GM21447 (cell line): Measurements from ENCODE around the gene ATRX.
"Not testable (repeated sequence)": the region's sequence is repeated elsewhere in the genome, so short reads cannot be mapped to it uniquely, and the experiment has no call there.

Experiments used
- ATAC-seq: cut with Tn5 transposase; IDR thresholded peaks from one replicate; pipeline ENCODE4 v1.9.1; 2021; ENCODE audit not compliant: unreplicated experiment

Gene ATRX

GRCh38 chrX:77742788-77743476 is 43.1 kb downstream of the ATRX start:
- no peak for ATAC-seq

GRCh38 chrX:77740376-77740905 is 45.6 kb downstream of the ATRX start:
- ATAC-seq: no peak

- no peak for ATAC-seq
These were observed 52.7 kb downstream of the ATRX start for GRCh38 chrX:77733342-77733741.

- ATAC-seq: no peak
These were observed 54.1 kb downstream of the ATRX start for GRCh38 chrX:77731821-77732419.

- not testable (repeated sequence) for ATAC-seq
These were observed 59.9 kb downstream of the ATRX start for GRCh38 chrX:77726095-77726494.

GRCh38 chrX:77723681-77724080 is 62.3 kb downstream of the ATRX start:
- ATAC-seq: no peak

GRCh38 chrX:77719388-77719787 is 66.6 kb downstream of the ATRX start:
- no peak for ATAC-seq

- no peak for ATAC-seq
These were observed 81.1 kb downstream of the ATRX start for GRCh38 chrX:77704881-77705280.

GRCh38 chrX:77698242-77698641 is 87.8 kb downstream of the ATRX start:
- no peak for ATAC-seq

- no peak for ATAC-seq
These were observed 91.5 kb downstream of the ATRX start for GRCh38 chrX:77694491-77694890.

GRCh38 chrX:77693594-77693993 is 92.4 kb downstream of the ATRX start:
- peak; percentile 77 for ATAC-seq

GRCh38 chrX:77691916-77692315 is 94.1 kb downstream of the ATRX start:
- ATAC-seq: no peak

- ATAC-seq: no peak
These were observed 96.6 kb downstream of the ATRX start for GRCh38 chrX:77689376-77689775.

GRCh38 chrX:77685683-77686082 is 100.3 kb downstream of the ATRX start:
- not testable (repeated sequence) for ATAC-seq

- no peak for ATAC-seq
These were observed 106.9 kb downstream of the ATRX start for GRCh38 chrX:77679144-77679543.

GRCh38 chrX:77675986-77676385 is 110.0 kb downstream of the ATRX start:
- ATAC-seq: no peak

- no peak for ATAC-seq
These were observed 117.4 kb downstream of the ATRX start for GRCh38 chrX:77668391-77669237.

GRCh38 chrX:77658886-77659285 is 127.1 kb downstream of the ATRX start:
- no peak for ATAC-seq

- ATAC-seq: no peak
These were observed 133.9 kb downstream of the ATRX start for GRCh38 chrX:77652095-77652494.

GRCh38 chrX:77640702-77641101 is 145.3 kb downstream of the ATRX start:
- no peak for ATAC-seq

- no peak for ATAC-seq
These were observed 146.2 kb downstream of the ATRX start for GRCh38 chrX:77639820-77640219.

- no peak for ATAC-seq
These were observed 147.6 kb downstream of the ATRX start for GRCh38 chrX:77638397-77638796.
